HepG2 (cell line): Measurements from ENCODE around the gene PFKL. TPM values are rescaled to one million over a fixed set of nuclear protein-coding genes. Genes with fewer than 3 reads are reported as not detected.

Experiments used
- ATAC-seq: fragments of 200-7000 bp; cut with Tn5 transposase; 3 replicates; pipeline ENCODE4 v1.9.1; 2020; ENCODE audit warnings: mild to moderate bottlenecking, moderate library complexity
- BruUV-seq: library from RNA; stranded (reverse); fragments of 400-500 nt; replicated peaks from 2 replicates; lab custom pipeline; 2021; lab: Mats Ljungman, UMichigan
- CTCF ChIA-PET: fragments of 300-600 bp; formaldehyde crosslinking; extraction: SDS; loops from one replicate; lab custom pipeline; 2021; ENCODE audit warnings: low total read pairs, inconsistent platforms, low intra/inter-chr PET ratio; lab: Yijun Ruan, JAX
- POLR2A ChIA-PET: fragments of 350-600 bp; sonication (Branson Sonifier 250); formaldehyde crosslinking; loops from one replicate; lab custom pipeline; 2020; ENCODE audit warnings: antibody characterized with exemption, inconsistent platforms; lab: Yijun Ruan, JAX
- DNase-seq: peaks from one replicate; pipeline ENCODE4 v3.0.0-alpha.2; 2015; ENCODE audit warnings: low spot score
- FAIRE-seq: peaks from 3 replicates; lab custom pipeline; 2011; peaks lifted over from hg19 to GRCh38; lab: Jason Lieb, UNC
- H2AFZ ChIP-seq: one replicate; pipeline ENCODE4 v1.6.1; 2011; ENCODE audit warnings: low read length, inconsistent platforms
- H3K27ac ChIP-seq: fragments of 300-600 bp; 3 replicates; pipeline ENCODE4 v1.8.0; 2011; ENCODE audit warnings: mixed run types, mild to moderate bottlenecking, mixed read lengths, low read length, inconsistent platforms; ENCODE audit not compliant: insufficient read depth; ENCODE audit errors: extremely low read length
- H3K27me3 ChIP-seq, 2 experiments: fragments of 200-600 bp in 1 of 2; 2 replicates in 1 of 2; 3 replicates in 1 of 2; pipeline versions ENCODE4 v1.6.0 to v1.8.0; 2011; ENCODE audit warnings: low read length in 2 of 2, mild to moderate bottlenecking in 2 of 2, moderate library complexity in 2 of 2, inconsistent platforms in 1 of 2; ENCODE audit not compliant: insufficient read depth in 2 of 2, control insufficient read depth in 1 of 2
- H3K36me3 ChIP-seq, 2 experiments: fragments of 200-600 bp in 1 of 2; replicated peaks in 1 of 2; 2 replicates in 1 of 2; 3 replicates in 1 of 2; pipeline versions ENCODE4 v1.5.1 to v1.8.0; 2011; ENCODE audit warnings: low read length in 2 of 2, inconsistent platforms in 1 of 2; ENCODE audit not compliant: insufficient read depth in 2 of 2, control insufficient read depth in 1 of 2
- H3K4me1 ChIP-seq: 2 replicates; pipeline ENCODE4 v1.5.1; 2012; ENCODE audit warnings: low read length, inconsistent platforms; ENCODE audit not compliant: insufficient read depth
- H3K4me2 ChIP-seq: 2 replicates; pipeline ENCODE4 v1.6.0; 2011; ENCODE audit warnings: low read depth, low read length, inconsistent platforms
- H3K4me3 ChIP-seq, 3 experiments: fragments of 200-600 bp in 1 of 3; sonication (generic), shearing (Covaris generic) in 1 of 3; replicated peaks in 1 of 3; 2 replicates each; pipeline ENCODE4 v1.5.1; 2011 to 2016; ENCODE audit warnings: low read length in 3 of 3, inconsistent platforms in 2 of 3, low read depth in 2 of 3, mild to moderate bottlenecking in 2 of 3, control low read depth in 1 of 3, mixed read lengths in 1 of 3; ENCODE audit not compliant: insufficient read depth in 1 of 3
- H3K79me2 ChIP-seq: one replicate; pipeline ENCODE4 v1.6.1; 2011; ENCODE audit warnings: low read length, inconsistent platforms; ENCODE audit not compliant: insufficient read depth
- H3K9ac ChIP-seq: 2 replicates; pipeline ENCODE4 v1.6.0; 2011; ENCODE audit warnings: mild to moderate bottlenecking, low read depth, low read length, inconsistent platforms; ENCODE audit not compliant: insufficient read depth
- H3K9me3 ChIP-seq: 2 replicates; pipeline ENCODE4 v1.5.1; 2012; ENCODE audit warnings: mild to moderate bottlenecking, low read length
- H4K20me1 ChIP-seq: 2 replicates; pipeline ENCODE4 v1.6.0; 2011; ENCODE audit warnings: inconsistent platforms, mild to moderate bottlenecking, low read length, moderate library complexity; ENCODE audit not compliant: insufficient read depth
- KLF15 ChIP-seq: sonication (generic); formaldehyde crosslinking; IDR thresholded peaks from 2 replicates; pipeline ENCODE4 v1.8.1; 2023; ENCODE audit warnings: borderline replicate concordance, mild to moderate bottlenecking, inconsistent platforms, missing genetic modification reagents, mixed read lengths
- MIXL1 ChIP-seq: IDR thresholded peaks from 2 replicates; pipeline ENCODE4 v1.6.1; 2016
- TRIM22 ChIP-seq: fragments of 450-650 bp; IDR thresholded peaks from 2 replicates; pipeline ENCODE4 v1.6.1; 2017
- ZNF326 ChIP-seq: sonication (generic); formaldehyde crosslinking; IDR thresholded peaks from 2 replicates; pipeline ENCODE4 v1.4.0; 2020; ENCODE audit warnings: missing genetic modification reagents, borderline replicate concordance
- WGBS: methylation state at CpG from one replicate; pipeline ENCODE4 v1.1.6; 2017; ENCODE audit warnings: low lambda C conversion rate; 5-methylcytosine and 5-hydroxymethylcytosine counted together
- in situ Hi-C: cut with HindIII; loops from 2 replicates; pipeline ENCODE4 v1.10.0; 2017; ENCODE audit warnings: low pct_unique_long_range_greater_than_20kb; ENCODE audit not compliant: extremely low pct_ligation_motif_present
- intact Hi-C: fragments of 100-400 bp; cut with micrococcal nuclease; formaldehyde crosslinking; loops from one replicate; pipeline ENCODE4 v1.10.0; 2022; ENCODE audit not compliant: unreplicated experiment
- polyA plus RNA-seq, 8 experiments: library from polyadenylated mRNA; depleted of rRNA in 3 of 8; stranded (reverse) in 7 of 8; unstranded in 1 of 8; fragments of >200 nt; fragmentation: Illumina TruSeq in 4 of 8; extraction: Trizol in 4 of 8; gene quantifications; 2 replicates each; pipeline versions ENCODE4 v1.2.1 to v1.2.3, GENCODE V29; 2011 to 2016; ENCODE audit warnings: low read depth in 4 of 8, missing spikeins in 1 of 8, mixed read lengths in 1 of 8; ENCODE audit not compliant: insufficient read depth in 1 of 8
- total RNA-seq, 5 experiments: library from RNA; depleted of rRNA; stranded (reverse); fragments of >200 nt; fragmentation: Illumina TruSeq; extraction: Trizol; gene quantifications; 2 replicates each; pipeline ENCODE4 v1.2.3, GENCODE V29; 2016; ENCODE audit warnings: low read depth in 1 of 5
- TF ChIP-seq, protein P1 (sequence below): sonication (generic); formaldehyde crosslinking; IDR thresholded peaks from 2 replicates; pipeline ENCODE4 v1.4.0; 2020; ENCODE audit warnings: missing genetic modification reagents, borderline replicate concordance

PFKL gene
- total and polyA plus RNA-seq, 2 of the 13 experiments (the other 11 are each of a cell fraction or from before 2014, with no cell fraction given), result 92.8 to 106 TPM

DNA sequence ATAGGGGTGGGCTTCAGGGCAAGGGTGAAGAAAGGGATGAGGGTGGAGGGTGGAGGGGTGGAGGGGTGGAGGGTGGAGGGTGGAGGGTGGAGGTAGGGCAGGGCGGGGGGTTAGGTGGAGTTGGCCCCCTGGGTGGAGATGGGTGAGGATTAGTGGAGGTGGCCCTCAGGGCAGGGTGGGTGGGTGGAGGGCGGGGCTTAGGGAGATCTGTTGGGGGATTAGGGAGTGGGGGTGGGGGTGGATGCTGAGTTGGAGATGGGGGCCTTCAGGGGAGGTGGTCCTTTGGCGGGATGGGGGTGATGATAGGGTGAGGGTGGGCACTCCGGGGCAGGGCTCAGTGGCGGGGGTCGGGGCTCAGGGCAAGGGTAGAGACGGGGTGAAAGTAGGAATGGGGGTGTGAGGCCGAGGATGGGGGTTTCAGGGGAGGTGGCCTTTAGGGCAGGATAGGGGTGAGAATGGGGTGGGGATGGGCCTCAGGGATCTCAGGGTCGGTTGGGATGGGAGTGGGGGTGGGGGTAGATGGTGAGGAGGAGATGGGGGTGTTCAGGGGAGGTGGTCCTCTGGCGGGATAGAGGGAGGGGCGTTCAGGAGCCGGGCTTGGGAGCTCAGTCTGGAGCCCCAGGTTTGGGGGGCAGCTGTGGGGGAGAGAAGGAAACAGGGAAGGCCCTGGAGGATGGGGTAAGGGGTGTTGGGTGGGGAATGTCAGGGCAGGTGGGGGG is 37.4 kb upstream of the PFKL start:
- H3K79me2 ChIP-seq, result no peaks in the 10 kb centered on the region
- no peaks in the 10 kb centered on the region for H3K9me3 ChIP-seq
- H2AFZ ChIP-seq, result no peak overlapping the region
- H4K20me1 ChIP-seq, result no peaks in the 10 kb centered on the region
- WGBS, result 41% methylated on average over 12 of the region's 12 CpGs
- no peak for DNase-seq
- FAIRE-seq, result no peak
- BruUV-seq, result no TSS peak
- intact Hi-C loops, result no loop called here
- no peak overlapping the region for H3K4me2 ChIP-seq
- ATAC-seq, result no peak
- peaks cover 1 to 13% of the 10 kb centered on the region in 2 experiments; a peak in 2 of 5 replicates for H3K27me3 ChIP-seq
- no peaks in the 10 kb centered on the region for H3K36me3 ChIP-seq
- CTCF ChIA-PET, result no interaction called here
- H3K4me1 ChIP-seq, result peaks cover 36% of the 10 kb centered on the region
- H3K4me3 ChIP-seq, result no peak overlapping the region
- H3K9ac ChIP-seq, result no peak overlapping the region
- H3K27ac ChIP-seq, result no peak overlapping the region
- TF ChIP-seq MIXL1 (CRISPR knock-in tag) (no peak), TRIM22 (no peak), ZNF326 (no peak), KLF15 (CRISPR knock-in tag) (no peak)
- TF ChIP-seq, protein P1, sequence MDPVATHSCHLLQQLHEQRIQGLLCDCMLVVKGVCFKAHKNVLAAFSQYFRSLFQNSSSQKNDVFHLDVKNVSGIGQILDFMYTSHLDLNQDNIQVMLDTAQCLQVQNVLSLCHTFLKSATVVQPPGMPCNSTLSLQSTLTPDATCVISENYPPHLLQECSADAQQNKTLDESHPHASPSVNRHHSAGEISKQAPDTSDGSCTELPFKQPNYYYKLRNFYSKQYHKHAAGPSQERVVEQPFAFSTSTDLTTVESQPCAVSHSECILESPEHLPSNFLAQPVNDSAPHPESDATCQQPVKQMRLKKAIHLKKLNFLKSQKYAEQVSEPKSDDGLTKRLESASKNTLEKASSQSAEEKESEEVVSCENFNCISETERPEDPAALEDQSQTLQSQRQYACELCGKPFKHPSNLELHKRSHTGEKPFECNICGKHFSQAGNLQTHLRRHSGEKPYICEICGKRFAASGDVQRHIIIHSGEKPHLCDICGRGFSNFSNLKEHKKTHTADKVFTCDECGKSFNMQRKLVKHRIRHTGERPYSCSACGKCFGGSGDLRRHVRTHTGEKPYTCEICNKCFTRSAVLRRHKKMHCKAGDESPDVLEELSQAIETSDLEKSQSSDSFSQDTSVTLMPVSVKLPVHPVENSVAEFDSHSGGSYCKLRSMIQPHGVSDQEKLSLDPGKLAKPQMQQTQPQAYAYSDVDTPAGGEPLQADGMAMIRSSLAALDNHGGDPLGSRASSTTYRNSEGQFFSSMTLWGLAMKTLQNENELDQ (CRISPR knock-in tag), result no peak
- TF ChIP-seq, all 625 proteins: peak for 0
- in situ Hi-C loops, result no loop called here
- POLR2A ChIA-PET, result no interaction called here
